HG02642 (cell line): Measurements from ENCODE around the gene TBRG4.

Experiments
- ATAC-seq: cut with Tn5 transposase; IDR thresholded peaks from one replicate; pipeline ENCODE4 v1.9.1; 2021; ENCODE audit warnings: mild to moderate bottlenecking; ENCODE audit not compliant: unreplicated experiment, poor library complexity

The TBRG4 gene

DNA sequence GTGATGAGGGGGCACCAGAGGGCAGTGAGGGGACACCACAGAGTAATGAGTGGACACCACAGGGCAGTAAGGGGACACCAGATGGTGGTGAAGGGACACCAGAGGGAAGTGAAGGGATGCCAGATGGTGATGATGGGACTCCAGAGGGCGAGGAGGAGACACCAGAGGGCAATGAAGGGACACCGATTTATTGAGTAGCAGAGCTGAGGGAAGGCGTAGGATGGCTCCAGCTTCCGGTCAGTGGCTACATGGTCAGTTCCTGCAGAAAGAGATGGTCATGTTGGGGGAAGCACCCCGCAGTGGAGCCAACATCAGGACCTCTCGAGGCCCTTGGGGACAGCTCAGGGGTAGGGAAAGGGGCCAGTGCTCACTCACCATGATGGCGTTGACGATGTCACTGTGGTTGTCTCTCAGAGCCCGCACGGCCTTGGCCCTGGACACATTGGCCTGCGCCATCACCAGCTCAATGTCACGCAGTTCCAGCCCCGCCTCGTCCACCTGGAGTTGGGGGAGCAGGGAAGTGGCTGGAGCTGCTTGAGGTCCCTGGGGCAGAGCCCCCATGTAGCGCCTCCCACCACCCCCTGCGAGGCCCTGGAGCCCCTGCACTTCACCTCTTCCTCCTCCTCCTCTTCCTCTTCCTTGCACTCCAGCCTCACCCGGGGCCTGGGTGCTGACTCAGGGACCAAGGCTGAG is 31.1 kb downstream of the TBRG4 start:
- ATAC-seq, result no peak

DNA sequence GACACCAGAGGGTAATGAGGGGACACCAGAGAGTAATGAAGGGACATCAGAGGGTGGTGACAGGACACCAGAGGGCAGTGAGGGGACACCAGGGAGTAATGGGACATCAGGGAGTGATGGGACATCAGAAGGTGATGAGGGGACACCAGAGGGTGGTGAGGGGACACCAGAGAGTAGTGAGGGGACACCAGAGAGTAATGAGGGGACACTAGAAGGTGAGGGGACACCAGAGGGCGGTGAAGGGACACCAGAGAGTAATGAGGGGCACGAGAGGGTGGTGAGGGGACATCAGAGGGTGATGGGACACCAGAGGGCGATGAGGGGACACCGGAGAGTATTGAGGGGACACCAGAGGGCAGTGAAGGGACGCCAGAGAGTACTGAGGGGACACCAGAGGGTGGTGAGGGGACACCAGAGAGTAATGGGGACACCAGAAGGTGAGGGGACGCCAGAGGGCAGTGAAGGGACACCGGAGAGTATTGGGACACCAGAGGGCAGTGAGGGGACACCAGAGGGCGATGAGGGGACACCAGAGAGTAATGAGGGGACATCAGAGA is 33.3 kb downstream of the TBRG4 start:
- no peak for ATAC-seq

DNA sequence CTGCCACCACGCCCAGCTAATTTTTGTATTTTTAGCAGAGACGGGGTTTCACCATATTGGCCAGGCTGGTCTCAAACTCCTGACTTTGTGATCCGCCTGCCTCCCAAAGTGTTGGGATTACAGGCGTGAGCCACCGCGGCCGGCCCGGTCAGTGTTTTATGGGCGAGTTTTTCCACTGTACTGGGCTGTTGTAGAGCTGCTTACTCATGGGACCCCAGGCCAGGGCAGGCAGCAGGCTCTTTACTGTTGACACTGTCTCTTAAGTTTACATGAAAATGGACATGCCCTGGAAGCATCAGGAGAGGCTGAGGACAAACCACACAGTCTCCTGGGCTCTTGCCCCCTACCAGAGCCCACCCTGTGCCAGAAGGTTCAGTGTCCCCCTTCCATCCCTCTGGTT is 33.9 kb downstream of the TBRG4 start:
- no peak for ATAC-seq

DNA sequence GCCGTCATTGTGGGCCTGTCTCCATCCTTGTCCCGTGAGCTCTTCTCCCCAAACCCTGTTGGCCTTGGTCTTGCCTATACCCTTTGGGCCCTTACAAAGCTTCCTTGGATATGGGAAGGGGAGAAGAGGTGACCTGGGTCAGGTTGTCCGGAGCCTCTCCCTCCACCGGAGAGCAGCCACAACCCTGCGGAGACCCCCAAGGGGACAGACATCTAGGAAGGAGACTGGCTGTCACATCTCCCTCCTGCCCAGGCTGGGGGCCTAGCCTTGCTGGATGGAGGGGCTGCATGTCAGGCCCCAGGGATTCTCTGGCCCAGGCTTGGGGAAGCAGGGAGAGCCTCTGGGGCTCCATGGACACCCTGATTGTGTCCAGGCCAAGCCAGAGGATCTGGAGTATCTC is 34.6 kb downstream of the TBRG4 start:
- no peak for ATAC-seq

DNA sequence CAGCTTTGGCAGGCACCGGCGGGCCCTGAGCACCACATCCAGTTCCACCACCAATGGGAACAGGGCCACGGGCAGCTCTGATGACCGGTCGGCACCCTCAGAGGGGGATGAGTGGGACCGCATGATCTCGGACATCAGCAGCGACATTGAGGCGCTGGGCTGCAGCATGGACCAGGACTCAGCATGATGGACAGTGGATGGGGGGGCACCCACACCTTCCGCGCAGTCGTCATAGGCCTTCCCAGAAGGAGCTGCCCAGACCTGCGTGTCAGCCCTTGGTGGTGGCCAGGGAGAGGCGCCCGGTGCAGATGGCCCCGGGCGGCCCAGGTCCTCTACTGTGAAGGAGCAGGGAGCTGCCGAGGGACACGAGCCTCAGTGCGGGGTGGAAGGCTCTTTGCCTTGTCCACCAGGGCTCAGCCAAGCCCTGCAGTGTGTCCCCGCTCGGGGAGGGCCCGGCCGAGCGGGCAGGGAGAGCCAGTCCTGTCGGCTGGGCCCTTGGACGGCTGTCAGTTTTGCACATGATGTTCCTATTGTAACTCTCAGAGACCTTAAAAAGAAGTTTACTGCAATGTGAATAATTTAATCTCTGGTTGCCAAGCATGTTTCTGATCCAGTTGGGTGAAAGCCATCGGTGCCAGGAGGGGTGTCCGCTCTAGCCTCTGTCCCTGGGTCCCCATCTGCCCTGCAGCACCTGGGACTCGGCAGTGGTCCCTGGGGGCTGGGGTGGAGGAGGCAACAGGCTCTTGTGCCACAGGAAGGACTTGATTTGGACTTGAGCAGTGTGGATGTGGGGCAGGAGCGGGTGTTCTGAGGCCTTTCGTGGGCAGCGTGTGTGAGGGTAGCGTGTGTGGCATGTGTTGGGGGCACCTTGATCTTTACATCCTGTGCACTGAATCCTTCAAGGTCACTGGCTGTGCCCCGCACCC is 35.4 kb downstream of the TBRG4 start:
- no peak for ATAC-seq

DNA sequence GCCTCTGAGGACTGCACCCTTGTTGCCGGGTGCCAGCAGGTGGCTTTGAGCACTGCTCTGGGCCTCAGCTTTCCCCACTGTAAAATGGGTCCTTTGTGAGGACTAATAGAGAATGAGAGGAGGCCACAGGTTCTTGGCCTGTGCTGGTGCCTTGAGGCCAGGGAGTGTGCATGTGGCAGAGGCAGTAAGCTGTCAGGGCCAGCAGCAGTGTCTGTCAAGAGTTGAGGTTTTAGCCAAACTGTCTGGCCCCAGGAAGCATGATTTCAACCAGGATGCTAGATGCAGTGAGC is 36.2 kb downstream of the TBRG4 start:
- ATAC-seq, result no peak

DNA sequence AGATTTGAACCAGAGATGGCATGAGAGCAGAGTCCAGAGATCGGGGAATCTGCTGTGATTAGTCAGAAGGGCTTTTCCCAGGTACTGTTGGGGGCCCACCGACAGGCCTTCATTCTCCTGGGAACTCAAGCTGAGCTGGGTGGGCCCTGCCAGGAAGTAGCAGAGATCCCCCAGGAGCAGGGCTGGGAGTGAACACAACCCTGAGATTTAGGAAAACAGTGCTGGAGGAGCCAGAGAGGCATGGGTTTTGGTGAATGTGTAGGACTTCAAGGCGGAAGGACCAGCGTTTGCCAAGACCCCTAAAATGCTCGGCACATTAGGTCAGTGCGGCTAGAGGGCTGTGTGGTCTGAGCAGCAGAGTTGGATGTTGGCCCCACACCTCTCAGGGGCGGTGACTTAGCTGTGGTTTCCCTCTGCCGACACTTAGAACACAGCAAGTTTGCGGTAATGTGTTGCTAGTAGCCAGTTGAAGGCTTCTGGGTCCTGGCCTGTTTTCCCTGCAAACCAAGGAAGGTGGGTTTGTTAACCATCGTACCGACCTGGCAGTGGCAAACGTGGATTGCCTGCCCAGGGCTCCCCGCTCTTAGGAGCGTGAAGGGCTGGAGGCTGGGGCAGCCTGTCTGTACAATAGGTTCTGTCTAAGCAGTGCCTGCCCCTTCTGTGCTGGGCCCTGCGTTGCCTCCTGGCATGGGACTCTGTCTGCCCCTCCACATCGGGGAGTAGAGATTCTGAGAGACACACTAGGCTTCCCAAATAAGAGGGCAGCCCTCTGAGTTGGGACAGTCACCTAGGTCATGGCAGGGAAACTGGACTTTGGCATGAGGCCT is 36.8 kb downstream of the TBRG4 start:
- ATAC-seq, result no peak

DNA sequence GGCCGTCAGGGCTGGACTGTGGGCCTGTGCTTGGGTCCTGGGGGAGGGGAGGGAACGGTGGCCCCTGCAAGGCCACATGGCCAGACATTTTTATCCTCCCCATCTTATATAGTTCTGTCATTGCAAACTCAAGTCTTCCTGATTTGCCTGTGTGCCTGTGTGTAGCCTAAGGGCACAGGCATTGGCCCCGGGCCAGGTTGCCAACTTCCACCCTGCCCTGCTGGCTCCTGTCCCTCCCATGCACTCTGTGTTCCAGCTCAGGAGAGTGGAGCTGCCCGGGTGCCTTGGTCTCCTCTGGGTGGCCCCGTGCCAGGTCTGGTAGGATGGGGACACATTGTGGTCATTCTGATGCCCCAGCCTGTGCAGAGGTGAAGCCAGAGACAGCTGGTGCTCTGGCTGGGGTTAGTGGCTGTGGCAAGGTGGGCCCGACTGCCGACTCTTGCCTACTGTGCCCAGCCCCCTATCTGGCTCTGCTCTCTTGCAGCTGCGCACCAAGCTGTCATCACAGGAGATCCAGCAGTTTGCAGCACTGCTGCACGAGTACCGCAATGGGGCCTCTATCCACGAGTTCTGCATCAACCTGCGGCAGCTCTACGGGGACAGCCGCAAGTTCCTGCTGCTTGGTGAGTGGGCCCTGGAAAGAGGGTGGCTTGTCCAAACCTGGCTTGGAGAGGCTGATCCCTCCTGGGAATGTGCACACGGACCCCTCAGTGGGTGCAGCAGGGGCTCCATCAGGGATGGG is 37.5 kb downstream of the TBRG4 start:
- no peak for ATAC-seq

DNA sequence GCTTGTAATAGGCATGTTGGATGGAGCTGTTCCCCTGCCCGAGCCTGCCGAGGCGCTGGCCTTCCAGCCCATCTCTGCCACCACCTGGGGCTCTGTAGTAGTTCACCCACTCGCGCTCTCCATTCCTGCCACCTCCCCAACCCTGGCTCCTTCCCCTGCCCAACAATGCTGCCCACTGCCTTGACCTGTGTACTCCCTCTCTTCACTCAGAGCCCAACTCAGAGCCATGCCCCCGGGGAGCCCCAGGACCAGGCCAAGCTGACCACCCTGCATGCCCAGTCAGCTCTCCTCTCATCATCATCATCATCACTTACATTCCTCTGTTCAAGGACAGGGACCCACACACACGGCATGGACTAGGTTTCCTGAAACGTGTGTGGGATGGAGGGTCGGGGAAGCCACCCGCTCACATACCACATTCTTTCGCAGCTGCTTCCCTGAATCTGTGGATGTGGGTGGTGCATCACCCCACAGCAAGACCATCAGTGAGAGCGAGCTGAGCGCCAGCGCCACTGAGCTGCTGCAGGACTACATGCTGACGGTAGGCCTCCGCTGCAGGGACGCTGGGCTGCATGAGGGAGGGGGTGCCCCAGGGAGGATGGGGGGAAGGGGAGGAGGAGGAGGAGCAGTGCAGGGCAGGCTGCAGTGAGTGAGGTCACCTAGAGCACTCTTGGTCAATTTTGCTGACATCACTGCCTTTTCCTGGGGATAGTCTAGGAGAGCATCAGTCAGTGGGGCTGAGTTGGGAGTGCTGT is 38.3 kb downstream of the TBRG4 start:
- ATAC-seq, result no peak

DNA sequence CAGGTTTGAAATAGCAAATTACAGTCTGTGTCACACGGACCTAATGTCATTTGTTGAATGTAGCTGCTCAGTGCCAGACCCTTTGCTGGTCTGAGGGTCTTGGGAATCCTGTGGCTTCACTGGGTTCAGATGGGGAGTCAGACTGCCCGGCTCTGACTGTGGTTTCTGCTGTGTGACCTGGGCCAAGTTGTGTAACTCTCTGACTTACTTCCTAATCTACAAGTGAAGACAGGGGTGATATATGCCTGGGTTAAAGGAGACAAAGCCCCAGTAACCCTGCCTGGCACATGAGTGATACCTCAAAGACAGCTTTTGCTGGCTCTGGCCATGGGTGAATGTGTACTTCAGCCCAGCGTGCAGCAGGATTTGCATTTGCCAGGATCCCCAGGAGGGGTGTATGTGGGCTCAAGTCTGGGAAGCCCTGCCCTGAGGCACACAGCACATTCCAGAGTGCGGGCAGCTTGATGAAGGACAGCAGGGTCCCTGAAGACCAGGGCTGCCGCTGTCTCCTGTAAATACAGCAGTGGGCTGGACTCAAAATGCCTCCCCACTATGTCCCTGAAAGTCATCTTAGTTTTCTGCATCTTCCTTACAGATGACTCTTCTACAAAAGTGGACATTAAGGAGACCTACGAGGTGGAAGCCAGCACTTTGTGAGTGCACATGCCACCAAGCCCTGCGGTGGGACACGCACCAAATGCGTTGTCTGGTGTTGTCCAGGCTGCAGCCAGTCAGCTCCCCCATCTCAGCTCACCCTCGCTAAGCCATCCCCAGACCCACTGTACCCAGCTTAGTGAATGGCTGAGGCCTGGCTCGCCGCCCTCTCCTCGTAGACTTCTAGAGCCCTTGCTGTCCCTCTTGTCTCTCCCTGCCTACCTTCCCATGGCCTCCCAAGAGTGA is 39.1 kb downstream of the TBRG4 start:
- no peak for ATAC-seq

DNA sequence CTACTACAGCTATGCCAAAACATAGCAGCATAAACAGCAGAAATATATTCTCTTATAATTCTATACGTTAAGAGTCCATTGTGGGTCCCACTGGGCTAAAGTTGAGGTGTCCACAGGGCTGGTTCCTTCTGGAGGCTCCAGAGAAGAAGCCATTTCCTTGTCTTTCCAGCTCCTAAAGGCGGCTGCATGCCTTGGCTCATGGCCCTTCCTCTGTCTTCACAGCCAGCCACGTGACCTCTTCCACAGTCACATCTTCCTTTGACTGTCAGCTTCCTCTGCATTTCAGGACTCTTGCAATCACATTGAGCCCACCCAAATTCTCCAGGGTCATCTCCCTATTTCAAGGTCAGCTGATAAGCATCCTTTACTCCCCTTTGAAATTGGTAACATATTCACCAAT is 40.0 kb downstream of the TBRG4 start:
- ATAC-seq, result no peak

DNA sequence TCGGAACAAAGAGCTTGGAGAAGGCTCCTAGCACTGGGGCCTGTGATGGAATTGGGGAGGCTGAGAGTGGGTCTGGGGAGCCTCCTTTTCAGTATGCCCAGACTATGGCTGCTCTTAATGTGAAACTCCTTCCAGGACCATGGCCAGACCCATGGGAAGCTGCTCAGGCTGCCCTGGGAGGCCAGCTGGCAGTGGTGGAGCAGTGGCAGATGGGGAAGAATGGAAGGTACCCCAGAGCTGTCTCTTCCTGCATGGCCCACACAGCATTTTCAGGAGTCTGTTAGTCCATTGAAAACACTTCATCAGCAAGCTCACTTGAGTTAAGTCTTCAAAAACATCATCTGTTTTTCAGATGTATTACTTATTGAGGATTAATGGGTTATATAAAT is 41.2 kb downstream of the TBRG4 start:
- no peak for ATAC-seq

DNA sequence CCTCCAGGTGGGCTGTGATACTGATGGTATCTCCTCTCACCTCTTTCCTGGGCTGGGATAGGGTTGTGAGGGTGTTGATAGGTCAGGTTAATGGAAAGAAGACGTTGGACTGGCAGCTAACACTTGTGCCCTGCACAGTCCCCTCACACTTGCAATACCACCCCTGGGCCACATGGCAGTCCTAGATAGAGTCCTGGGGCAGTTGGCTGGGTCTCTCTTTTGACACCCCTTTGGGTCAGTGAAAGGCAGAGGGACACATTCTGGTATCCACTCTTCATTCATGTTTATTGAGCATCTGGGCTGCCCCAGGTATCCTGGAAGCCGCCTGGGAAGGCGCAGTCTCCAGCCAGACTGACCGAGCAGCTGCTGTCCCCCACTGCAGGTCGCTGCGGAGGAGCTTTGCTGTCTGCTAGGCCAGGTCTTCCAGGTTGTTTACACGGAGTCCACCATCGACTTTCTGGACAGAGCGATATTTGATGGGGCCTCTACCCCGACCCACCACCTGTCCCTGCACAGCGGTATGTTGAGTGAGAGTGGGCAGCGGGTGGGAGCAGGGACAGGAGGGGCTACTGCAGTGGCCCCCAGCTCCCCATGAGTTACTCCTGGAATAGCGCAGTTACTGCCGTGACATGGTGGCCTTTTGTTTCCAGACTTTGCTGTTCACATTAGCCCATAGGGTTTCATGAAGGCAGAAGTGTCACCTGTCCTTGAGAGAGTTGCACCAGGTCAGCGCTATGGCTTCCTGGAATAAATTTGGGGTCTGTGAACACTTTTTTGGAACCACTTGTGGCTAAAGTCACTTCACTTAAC is 41.8 kb downstream of the TBRG4 start:
- no peak for ATAC-seq

DNA sequence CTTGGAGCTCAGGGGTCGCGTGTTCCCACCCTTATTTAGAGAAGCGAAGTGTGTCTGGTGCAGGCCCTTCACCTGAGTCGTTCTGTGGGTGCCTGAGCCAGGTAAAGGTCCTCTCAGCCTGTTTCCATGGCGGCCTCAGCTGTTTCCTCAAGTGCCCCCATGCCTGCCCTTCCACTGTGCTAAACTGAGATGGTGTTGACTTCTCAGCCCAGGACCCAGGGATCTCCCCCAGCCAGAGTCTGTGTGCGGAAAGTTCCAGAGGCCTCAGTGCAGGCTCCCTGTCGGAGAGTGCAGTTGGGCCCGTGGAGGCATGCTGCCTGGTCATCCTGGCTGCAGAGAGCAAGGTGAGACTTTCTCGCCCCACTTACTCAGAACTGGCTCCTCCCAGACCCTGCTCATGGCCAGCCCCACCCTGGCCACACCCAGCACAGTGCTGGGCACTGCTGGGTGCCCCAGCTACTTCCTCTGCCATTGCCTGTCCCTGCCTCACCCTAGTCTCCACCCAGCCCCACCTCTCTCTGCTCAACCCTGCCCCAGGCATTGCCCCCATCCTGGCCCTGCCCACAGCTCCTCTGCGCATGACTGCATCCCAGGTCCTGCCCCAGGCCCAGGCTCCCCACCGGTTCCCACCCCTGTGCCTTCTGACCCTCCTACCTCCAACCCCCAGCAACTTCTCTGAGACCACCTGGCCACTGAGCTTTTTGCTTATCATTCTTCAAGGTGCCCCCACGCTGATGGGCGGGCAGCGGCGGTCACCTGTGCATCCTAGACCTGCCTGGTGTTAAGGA is 43.1 kb downstream of the TBRG4 start:
- no peak for ATAC-seq

DNA sequence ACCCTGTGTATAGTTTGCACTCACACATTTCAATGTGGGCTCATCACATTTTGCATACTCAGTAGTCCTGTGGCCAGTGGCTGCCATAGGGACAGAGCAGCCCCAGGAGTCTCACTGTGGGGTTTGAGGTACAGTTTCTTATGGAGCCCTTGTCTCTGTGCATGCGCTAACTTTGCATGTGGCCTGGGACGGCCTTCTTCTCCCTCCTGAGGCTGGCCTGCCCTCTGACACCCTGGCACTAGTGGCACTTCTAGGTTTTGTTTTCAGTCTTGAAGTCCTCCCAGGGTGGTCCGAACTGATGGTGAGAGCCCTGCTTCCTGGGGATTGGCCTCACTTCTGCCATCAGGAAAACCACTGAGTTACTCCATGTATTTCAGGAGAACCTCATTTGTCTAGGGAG is 43.9 kb downstream of the TBRG4 start:
- ATAC-seq, result no peak

DNA sequence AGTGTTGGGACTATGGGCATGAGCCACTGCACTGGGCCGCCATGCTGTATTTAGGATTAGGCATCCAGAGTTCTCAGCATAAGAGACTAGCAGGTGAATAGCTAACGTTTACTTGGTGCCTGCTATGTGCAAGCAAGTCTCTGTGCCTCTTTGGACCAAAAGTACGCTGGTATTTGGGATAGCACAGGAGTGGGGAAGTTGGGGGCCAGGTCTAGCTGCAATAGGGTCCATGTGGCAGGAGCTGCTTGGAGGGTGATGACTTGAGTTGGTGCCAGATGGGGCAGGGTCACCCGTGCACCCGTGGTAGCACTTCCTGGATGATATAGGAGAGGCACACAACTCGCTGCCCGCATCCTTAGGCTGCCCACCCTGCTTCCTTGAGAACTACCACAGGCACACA is 45.1 kb downstream of the TBRG4 start:
- no peak for ATAC-seq
